Uterus (tissue), 2 donors: ENCODE results near the gene DCP2.

ENCODE experiments used
- POLR2A ChIP-seq, 2 donors: fragments of 450-650 bp; IDR thresholded peaks; one replicate each; pipeline ENCODE4 v1.6.1; 2016; ENCODE audit warnings: antibody characterized with exemption in 2 of 2, mild to moderate bottlenecking in 1 of 2, moderate library complexity in 1 of 2
- TF ChIP-seq, protein P1 (sequence below), 4 experiments: fragments of 200-600 bp in 2 of 4; fragments of 450-650 bp in 2 of 4; sonication (generic) in 2 of 4; IDR thresholded peaks; one replicate each; pipeline ENCODE4 v1.5.1; 2016 to 2019; ENCODE audit warnings: antibody characterized with exemption in 4 of 4, mild to moderate bottlenecking in 2 of 4, moderate library complexity in 1 of 4

- TF ChIP-seq, protein P1, sequence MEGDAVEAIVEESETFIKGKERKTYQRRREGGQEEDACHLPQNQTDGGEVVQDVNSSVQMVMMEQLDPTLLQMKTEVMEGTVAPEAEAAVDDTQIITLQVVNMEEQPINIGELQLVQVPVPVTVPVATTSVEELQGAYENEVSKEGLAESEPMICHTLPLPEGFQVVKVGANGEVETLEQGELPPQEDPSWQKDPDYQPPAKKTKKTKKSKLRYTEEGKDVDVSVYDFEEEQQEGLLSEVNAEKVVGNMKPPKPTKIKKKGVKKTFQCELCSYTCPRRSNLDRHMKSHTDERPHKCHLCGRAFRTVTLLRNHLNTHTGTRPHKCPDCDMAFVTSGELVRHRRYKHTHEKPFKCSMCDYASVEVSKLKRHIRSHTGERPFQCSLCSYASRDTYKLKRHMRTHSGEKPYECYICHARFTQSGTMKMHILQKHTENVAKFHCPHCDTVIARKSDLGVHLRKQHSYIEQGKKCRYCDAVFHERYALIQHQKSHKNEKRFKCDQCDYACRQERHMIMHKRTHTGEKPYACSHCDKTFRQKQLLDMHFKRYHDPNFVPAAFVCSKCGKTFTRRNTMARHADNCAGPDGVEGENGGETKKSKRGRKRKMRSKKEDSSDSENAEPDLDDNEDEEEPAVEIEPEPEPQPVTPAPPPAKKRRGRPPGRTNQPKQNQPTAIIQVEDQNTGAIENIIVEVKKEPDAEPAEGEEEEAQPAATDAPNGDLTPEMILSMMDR (IDR thresholded peaks at IDR 0.05), result no peak
- no peak for TF ChIP-seq POLR2A (IDR thresholded peaks at IDR 0.05)
These were observed 62.8 kb downstream of the DCP2 start for GRCh38 chr5:113039229-113039933.
